HG03378 (cell line): ENCODE results near the gene UBQLNL.

Experiments
- ATAC-seq: cut with Tn5 transposase; IDR thresholded peaks from one replicate; pipeline ENCODE4 v1.9.1; 2021; ENCODE audit warnings: mild to moderate bottlenecking, moderate library complexity; ENCODE audit not compliant: unreplicated experiment

Gene UBQLNL, protein sequence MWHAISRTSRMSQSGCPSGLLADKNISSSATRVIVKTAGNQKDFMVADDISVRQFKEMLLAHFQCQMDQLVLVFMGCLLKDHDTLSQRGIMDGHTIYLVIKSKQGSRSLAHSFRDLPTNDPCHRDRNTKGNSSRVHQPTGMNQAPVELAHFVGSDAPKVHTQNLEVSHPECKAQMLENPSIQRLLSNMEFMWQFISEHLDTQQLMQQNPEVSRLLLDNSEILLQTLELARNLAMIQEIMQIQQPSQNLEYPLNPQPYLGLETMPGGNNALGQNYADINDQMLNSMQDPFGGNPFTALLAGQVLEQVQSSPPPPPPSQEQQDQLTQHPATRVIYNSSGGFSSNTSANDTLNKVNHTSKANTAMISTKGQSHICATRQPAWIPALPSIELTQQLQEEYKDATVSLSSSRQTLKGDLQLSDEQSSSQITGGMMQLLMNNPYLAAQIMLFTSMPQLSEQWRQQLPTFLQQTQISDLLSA

DNA sequence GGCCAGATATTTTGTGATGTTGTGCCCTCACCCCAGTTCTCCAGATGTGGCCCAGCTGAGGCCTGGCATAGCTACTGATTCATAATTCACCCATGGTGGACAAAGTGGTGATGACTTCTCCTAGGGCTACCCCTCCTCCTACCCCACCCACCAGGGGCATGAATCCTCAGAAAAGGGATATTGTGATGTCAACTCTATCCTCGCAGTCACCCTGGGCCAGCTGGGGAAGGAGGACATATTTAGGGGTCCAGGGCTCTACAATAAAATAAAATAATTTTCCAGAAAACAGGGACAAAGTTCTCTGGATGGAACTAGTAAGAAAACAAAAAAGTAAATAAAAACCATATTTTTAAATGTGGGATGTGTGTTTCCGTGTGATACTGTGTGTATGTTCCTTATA, at the start of gene UBQLNL:
Gene UBQLNL (minus strand): TSS at position 101 of the 400 bp plus-strand sequence. CDS start 258 bp downstream, outside the sequence.
- no peak for ATAC-seq

DNA sequence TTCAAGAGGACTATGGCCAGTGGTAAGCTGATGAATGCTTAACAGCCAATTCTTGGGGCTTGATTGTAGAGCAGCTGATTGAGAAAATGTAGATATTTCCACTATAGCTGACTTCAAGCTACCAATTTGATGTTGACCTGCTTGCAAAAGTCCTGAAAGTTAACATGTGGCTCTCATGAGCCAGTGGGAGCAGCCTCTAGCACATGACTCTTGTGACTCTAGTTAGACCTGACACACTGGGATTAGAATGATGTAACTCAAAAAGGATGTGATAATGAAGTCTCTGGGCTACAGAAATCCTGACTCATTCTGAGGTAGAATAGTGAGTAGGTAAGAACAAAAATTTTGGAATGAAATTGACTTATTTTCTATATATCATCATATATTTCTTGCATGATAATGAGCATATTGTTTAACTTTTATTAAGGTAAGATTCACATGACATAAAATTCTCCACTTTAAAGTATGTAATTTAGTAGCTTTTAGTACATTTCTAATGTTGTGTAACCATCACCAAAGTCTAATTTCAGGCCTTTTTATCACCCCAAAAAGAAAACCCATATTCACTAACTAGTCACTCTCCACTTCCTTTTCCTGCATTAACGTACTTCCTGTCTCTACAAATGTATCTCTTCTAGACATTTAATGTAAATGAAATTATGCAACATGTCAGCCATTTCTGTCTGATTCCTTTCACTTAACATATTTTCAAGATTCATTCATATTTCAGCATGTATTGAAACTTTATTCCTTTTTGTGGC, 47.9 kb upstream of the UBQLNL start:
- ATAC-seq: no peak

DNA sequence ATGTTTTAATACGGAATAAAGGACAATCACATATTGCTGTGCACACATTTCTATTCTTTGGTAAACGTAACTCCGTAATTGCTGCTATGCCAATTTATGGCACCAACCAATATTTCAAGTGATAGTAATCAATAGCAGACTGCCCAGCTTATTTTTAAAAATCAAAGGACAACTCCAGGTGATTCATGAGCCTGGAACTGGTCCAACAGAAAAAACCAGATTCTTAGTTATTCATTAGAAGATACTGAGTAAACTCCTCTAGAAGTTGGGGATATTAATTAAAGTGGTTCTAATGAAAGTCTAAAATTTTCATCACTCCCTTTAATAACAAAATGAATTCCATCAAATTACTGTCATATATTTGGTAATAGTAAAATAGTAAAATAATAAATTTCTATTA, 41.3 kb upstream of the UBQLNL start:
- no peak for ATAC-seq

DNA sequence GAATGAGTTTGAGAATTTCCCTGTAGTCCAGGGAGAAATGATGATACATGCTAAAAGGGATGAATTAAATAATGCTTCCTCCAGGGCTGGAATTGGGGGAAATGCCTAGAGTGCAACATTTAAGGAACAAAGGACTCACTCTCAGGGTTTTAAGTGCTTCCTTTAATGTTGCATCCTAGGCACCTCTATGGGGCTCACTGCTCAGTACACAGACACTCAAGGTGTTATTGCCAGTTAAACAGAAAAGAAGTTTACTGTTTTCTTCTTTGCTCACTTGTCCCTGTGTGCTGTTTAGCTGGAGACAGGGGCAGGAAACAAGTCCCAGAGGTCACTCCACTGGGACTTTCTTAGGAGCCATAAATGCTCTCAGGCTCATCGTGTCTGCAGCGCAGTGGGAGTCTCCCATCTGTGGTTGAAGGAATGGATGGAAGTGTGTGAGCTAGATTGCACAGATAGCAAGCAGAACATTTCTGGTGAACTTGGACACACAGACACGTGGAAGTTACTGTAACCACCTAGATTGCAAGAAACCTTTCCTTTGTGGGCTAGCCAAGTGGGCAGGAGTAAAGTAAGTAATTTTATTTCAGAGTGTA, 40.2 kb upstream of the UBQLNL start:
- no peak for ATAC-seq

DNA sequence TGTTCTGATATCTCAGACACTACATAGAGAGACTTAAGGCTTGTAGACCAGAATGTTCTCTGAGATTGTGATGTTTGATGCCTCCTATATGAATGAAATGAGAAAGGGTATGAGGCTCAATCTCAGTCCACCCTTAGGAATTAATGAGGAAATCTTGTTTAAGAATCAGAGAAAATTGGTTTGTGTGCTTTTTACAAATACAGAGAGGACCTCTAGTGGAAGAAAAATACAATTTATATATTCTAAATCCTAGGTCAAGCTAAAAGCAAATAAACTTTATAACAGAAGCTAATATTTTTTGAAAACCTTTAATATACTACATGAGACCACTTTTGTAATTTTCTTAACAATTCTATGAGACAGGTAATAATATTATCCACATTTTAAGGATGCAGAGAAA, 36.8 kb upstream of the UBQLNL start:
- no peak for ATAC-seq

DNA sequence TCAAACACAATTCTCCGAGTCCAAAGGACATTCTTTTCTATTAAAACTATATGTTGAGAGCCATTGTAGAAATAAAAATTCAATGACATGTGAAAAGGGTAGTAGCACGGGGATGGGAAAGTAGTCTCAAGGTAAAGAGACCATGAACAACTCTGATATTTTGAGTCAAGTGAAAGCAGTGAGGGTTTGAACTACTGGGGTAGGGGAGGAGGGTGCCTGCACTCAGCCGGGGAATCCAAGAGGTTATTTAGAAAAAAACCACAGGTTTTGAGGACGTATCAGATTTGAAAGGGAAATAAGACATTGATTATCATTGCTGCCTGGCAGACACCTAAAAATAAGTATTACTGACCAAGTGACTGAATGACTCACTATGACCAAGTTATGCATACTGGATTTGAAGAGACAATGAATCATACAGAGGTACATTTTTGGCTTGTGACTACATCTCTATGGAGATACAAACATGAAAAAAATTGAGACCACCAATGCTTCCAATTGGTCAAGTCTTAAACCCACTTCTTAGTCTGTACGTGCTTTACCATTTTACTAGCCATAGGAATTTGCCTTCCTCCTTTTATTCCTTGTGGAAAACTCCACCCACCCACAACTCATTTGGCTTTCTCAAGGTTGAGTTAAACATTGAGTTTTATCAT, 34.1 kb upstream of the UBQLNL start:
- ATAC-seq: peak; percentile 84

DNA sequence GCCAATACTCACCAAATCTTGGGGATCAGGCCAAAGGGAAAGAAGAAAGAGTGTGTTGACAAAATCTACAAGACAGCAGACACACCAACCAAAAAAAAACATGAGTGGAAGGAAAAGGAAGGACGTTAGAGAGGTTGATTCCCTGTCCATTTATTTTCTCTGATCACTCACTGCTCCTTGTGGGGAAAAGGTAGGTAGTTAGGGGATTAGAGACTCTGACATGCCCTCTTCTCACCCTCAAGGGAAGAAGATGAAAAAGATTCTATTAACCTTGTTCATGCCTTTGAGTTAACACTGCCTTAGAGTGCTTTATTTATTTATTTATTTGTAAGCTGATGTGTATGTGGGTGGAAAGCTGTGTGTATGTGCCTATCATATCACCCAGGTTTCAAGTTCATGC, 31.9 kb upstream of the UBQLNL start, which contains the start of gene OR52H1:
Gene OR52H1 (minus strand): TSS at position 101 of the 400 bp plus-strand sequence. CDS start 3,035 bp downstream, outside the sequence.
- no peak for ATAC-seq

DNA sequence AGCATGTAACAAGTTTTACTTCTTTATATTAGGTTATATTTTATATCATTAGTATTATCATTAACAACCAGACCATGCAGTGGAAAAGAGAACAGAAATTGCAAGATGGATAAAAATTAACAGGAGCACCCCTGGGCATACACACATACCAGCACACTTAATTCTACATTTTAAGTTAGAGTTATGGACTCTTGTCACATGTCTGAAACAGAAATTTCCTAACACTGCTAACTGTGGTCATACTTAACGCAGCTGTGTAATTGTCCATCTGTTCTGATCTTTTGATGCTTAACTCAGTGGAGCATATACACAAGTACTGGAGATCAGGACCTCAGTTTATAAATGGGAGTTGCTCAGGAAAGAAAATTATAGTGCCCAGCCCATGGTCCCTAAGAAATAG, 31.5 kb upstream of the UBQLNL start:
- peak; percentile 82 for ATAC-seq

DNA sequence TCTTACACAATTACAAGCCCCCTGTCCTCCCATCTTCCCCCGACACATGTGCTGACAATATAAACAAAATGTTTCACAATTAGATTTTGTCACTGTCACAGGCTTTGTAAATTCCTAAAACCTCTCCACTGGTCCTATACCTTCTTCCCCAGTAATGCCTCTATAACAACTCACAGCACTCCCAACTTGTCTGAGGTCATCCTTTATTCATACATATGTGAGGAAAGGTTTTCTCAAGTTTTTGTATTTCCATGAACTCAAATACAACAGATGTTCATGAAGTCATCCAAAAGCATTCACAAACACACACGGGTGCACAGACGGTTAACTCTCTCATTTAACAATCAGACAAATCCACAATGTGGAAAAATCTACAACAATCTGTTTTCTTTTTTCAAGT, 30.0 kb upstream of the UBQLNL start:
- ATAC-seq: no peak

DNA sequence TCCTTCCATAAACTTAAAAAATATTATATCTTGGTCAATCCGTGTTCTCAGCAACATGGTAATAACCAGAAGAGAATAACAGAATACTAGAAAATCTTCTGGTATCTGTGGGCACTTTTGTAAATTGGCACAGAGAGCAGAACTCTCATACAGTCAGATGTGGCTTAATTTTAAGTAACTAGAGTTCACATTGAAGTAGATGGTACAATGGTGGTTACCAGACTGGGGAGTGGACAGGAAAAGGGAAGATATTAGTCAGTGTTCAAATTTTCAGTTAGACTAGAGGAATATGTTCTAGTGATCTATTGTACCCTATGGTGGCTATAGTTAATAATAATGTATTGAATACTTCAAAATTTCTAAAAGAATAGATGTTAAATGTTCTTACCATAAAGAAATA, 24.9 kb upstream of the UBQLNL start:
- peak; percentile 55 for ATAC-seq

DNA sequence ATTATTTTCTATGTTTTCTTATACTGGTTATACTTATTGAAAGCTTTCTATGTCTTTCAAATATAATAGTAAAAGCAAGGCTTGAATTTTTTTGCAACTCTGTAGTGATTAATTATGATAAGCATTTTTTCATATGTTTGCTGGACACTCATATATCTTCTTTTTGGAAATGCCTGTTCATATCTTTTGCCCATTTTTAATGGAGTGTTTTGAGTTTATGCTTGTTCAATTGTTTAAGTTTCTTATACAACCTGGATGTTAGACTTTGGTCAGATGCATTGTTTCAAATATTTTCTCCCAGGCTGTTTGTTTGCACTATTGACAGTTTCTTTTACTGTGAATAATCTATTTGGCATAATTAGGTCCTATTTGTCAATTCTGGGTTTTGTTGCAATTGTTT, 20.0 kb upstream of the UBQLNL start:
- no peak for ATAC-seq

DNA sequence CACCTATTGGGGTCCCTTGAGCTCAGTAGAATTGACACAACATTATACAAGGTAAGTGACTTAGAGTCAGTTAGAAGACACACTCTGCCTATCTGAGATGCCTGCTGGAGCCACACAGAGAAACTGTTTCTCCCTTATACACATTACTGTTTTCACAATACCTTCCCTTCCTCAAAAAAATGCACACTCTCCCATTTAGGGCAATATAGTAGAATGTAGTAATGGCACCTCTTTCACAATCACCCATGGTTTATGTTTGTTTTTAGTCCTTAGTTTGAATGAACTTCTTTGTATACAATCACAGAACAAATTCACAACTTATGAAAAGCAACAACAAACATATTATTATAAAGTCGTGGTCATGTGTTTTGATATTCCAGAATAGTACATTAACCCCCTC, 17.5 kb upstream of the UBQLNL start:
- no peak for ATAC-seq

DNA sequence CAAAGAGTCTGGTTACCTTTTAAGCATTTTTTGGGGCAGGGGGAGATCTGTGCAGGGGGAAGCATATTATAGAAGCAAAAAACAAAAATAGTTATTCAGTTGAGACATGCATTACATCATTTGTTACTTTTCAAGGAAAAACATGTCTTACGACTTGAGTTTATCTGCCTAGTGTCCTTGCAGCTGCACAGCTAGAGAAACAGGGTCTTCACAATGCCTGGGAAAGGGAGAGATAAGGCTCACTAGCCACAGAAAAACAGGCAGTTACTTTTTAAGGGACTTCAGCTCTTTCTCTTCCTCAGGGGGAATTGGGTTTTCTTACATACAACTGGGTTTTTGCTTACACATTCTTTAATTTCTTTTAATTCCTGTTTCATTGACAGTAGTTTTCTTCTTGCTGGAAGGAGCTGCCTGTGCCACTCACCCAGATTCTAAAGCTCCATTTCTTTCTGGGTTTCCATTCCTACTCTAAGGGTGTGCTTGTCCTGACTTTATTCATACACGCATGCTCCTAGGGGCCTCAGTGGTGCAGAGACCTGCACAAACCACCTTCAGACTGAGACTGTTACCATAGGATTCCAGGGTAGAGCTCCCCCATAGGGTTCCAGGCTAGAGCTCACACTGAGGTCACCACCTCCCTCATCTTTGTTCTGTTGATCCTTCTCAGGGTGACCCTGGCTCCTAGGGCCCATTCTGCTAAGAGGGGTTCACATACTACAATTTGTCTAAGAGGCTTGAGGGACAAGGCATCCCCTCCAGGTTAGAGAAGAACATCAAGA, 14.7 kb upstream of the UBQLNL start:
- no peak for ATAC-seq

DNA sequence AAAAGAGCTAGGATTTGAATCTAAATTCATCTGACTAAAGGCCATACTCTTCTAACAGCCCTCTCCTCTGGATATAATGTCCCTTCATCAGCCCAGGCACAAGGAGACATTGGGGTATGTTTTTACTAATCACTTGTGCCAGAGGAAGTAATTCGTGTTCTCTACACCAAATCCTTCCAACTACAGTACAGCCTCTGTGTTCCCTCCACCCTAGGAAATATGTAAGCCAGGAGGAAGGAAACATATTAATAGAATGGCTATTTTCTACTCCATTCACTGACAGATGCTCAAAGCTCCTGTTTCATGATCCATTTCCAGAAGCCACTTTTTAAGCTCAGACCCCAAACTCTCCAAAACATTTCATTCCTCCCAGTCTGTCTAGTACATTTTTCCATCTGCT, 12.0 kb upstream of the UBQLNL start:
- no peak for ATAC-seq

DNA sequence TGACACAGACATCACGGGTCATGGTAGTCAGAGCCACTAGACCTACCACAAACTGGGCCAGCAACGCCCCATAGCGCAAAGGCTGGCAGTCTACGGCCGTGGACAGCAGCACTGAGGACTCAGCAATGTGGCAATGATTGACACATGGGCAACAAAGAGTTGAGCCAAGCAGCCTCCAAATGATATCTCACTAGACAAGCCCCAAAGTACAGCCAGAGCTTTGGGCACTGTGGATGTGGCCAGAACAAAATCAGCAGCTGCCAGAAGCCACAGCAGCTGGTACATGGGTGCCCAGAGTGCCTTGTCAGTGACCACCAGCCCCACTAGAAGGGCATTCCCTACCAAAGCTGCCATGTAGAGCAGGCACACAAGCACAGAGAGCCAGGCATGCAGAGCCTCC, 11.2 kb upstream of the UBQLNL start:
- ATAC-seq: no peak

DNA sequence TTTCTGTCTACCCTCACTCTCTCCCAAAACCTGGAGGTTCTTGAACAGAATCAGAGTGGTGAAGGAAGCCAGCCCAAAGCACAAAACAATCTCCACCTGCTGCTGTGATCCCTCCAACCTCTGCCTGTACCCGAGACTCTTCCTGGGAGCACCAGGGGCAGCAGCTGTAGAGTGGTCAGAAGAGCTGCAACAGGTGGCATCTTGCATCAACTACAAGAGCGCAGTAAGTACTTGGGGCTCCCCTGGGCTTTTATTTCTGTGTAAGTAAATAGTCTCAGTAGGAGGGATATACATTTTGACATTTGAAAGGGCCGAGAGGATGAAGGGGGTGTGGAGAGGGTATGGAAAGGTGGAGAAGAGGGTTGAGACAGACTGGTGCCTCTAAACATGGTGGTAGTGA, 8.3 kb upstream of the UBQLNL start:
- ATAC-seq: no peak

DNA sequence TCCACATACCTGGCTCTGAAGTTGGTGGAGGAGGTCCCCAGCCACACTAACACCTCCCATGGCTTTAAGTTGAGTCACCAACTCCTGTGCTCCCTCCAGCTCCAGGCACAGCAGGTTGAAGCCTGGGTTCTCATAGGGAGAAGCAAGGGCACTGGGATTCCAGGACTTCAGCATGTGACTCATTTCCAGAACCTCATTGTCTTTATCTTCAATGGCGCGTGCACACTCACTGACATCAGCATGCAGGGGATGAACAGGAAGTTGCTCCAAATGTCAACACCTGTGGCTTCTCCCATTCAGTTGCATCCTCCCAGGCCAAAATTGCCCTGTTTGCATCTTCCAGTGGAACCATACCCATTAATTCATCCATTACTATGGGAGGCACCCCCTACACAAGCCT, 5.8 kb upstream of the UBQLNL start:
- no peak for ATAC-seq

DNA sequence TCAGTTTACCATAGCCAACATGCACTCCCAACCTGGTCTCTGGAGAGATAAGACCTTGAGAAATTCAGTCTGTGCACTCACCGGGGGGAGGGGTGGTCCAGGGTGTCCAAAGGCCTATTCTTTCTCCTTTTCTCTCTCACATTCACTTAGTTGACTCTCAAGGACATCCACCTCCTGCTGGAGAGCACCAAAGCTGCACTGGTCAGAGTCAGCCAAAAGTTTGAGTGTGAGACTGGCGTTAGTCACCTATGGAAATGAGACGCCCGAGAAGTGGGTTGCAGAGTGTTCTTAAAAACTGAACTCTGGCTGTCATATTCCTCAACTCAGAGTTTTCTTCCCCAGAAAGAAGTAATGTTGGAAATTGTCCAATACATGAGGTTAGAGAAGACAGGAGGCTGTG, 5.0 kb upstream of the UBQLNL start:
- no peak for ATAC-seq

DNA sequence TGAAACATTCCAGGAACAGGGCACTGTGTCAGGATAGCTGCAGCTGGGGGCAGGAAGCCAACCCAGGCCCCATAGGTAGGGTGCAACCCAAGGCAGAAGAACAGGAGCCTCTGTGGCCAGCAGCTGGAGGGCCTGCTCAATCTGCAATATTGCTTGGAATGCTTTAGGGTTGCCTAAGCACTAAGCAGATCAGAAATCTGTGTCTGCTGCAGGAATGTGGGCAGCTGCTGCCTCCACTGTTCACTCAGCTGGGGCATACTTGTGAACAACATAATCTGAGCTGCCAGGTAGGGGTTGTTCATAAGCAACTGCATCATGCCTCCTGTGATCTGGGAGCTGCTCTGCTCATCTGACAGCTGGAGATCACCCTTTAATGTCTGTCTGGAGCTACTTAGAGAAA, 1.7 kb downstream of the UBQLNL start:
- no peak for ATAC-seq

DNA sequence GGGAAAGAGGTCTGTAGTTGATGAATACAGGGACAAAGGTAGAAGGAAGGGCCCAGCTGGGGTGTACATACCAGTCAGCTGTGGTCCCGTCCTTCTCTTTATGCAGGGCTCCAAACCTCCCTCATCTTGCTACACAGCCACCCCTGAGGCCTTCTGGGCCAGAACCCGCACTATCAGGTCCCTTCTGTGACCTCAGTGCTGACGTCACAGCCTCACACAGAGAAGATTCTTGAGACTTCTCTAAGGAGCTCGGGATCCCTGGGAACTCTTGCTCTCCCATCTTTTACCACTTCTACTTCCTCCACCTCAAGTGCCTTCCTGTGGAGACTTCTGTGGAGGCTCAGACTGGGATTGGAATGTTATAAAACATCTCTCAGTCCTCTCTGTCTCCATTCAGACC, 6.7 kb downstream of the UBQLNL start, which contains the start of gene UBQLN3:
Gene UBQLN3 (minus strand): TSS at position 155 of the 400 bp plus-strand sequence. CDS start 399 bp downstream, outside the sequence.
- no peak for ATAC-seq
